GM18519 (cell line): ENCODE results near the gene MZF1.

Experiments used
- ATAC-seq: cut with Tn5 transposase; IDR thresholded peaks from one replicate; pipeline ENCODE4 v1.9.1; 2021; ENCODE audit warnings: mild to moderate bottlenecking, moderate library complexity; ENCODE audit not compliant: unreplicated experiment, low FRiP score

The MZF1 gene

GRCh38 chr19:58515259-58515658, 57.9 kb downstream of the MZF1 start:
- no peak for ATAC-seq

- ATAC-seq, result no peak
Observed at GRCh38 chr19:58514564-58515022, 58.5 kb downstream of the MZF1 start.

GRCh38 chr19:58513694-58514563, 59.2 kb downstream of the MZF1 start:
- peak; percentile 63 for ATAC-seq

- ATAC-seq, result no peak
Observed at GRCh38 chr19:58513213-58513693, 59.9 kb downstream of the MZF1 start.
